ENCODE measurements around the gene MOK.
"Not testable (repeated sequence)": the region's sequence is repeated elsewhere in the genome, so short reads cannot be mapped to it uniquely, and the experiment has no call there.

Gene MOK

DNA sequence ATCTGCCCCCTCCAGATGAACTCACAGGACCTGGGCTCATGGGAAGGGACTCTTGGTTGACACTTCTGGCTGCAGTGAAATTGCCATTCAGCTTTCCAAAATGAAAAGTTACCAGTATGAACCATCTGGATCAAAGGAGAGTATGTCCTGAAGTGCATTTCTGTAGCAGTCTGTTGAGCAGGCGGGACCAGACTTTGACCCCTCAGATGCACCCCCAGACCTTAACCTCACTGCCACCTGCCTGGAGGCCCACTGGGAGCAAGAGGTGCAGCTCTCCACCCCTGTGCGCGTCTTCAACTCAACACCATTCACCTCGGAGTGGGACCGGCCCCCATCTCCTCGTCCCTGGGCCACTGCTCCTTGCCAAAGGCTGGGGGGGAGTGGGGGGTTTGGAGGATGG is 55.0 kb downstream of the MOK start:
- no peak for DNase-seq (ENCODE audit: extremely low read depth in 1 of 2, low read depth in 1 of 2)

DNA sequence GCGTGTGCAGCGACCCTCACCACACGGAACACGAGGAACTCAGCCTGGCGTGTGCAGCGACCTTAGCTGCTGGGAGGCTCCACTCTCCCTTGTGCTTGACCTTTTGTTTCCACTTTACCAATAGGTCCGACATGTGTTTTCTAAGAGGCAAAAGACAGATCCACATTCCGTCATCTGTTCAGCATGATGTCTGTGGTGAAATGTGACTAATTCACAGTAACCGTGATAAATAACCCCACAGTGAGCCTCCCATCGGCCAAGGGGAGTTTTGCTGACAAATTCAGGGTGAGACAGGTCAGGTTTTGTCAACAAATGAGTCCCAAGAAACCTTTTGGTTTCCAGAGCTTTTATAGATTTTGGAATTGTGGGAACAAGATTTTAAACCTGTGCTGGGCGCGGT is 55.9 kb downstream of the MOK start:
- no peak for DNase-seq (ENCODE audit: extremely low read depth in 1 of 2, low read depth in 1 of 2)

DNA sequence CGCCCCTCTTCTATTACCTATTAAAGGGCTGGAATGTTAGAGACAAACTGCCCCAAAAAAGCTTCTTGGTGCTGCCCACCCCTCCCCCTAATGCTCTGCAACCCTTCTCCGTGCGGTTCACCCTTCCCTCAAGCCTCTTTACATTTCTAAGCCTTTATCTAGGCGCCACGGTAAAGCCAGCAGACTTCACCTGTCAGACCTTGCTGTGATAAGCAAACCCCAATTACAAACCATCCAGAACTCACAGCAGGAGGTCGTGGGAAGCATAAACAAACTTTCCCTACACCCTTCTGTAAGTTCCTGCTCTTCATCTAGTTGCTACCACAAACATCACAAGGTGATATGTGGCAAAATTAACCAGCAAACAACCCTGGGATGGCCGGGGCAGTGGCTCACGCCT is 56.8 kb downstream of the MOK start:
- DNase-seq (ENCODE audit: extremely low read depth in 1 of 2, low read depth in 1 of 2), result no peak

DNA sequence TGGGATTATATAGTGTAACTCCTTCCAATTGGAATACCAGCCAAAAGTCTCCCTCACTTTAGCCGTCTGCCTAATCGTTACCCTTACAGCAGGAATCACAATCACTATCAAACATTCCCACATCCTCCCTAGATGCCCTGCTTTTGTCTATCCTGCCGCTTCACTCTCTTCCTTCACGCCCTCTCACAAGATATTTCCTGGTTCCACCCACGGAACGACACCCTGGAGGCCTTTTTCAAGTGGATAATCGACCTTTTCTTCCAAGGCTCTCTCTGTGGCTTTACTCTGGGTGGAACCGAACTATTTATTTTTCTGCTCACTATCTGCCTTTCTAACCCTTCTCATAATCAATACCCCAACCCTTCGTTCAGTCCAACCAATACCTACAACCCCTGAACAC is 58.9 kb downstream of the MOK start:
- no peak for DNase-seq (ENCODE audit: extremely low read depth in 1 of 2, low read depth in 1 of 2)

DNA sequence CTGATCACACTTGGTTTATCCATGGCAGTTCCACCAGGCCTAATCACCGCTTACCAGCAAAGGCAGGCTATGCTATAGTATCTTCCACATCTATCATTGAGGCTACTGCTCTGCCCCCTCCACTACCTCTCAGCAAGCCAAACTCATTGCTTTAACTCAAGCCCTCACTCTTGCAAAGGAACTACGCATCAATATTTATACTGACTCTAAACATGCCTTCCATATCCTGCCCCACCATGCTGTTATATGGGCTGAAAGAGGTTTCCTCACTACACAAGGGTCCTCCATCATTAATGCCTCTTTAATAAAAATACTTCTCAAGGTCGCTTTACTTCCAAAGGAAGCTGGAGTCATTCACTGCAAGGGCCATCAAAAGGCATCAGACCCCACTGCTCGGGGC is 61.2 kb downstream of the MOK start:
- DNase-seq (ENCODE audit: extremely low read depth in 1 of 2, low read depth in 1 of 2), result not testable (repeated sequence)

DNA sequence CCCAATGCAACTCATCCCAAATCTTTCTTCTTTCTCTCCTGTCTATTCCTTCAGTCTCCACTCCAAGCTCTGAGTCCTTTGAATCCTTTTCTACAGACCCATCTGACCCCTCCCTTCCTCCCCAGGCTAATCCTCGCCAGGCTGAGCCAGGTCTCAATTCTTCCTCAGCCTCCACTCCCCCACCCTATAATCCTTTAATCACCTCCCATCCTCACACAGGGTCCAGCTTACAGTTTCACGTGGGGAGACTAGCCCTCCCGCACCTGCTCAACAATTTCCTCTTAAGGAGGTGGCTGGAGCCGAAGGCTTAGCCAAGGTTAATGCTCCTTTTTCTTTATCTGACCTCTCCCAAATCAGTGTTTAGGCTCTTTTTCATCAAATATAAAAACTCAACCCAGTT is 63.8 kb downstream of the MOK start:
- DNase-seq (ENCODE audit: extremely low read depth in 1 of 2, low read depth in 1 of 2), result no peak

DNA sequence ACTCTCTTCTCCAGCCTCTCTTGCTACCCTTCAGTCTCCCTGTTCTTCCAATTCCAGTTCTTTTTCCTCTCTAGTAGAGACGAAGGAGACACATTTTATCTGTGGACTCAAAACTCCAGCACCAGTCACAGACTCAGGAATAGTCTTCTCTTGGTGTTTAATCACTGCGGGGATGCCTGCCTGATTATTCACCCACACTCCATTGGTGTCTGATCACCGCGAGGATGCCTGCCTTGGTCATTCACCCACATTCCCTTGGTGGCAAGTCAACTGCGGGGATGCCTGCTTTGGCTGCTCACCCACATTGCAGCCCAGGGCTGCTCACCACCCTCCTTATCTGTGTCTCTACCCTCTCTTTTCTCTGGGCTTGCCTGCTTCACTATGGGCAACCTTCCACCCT is 64.5 kb downstream of the MOK start:
- DNase-seq (ENCODE audit: extremely low read depth in 1 of 2, low read depth in 1 of 2), result not testable (repeated sequence)

DNA sequence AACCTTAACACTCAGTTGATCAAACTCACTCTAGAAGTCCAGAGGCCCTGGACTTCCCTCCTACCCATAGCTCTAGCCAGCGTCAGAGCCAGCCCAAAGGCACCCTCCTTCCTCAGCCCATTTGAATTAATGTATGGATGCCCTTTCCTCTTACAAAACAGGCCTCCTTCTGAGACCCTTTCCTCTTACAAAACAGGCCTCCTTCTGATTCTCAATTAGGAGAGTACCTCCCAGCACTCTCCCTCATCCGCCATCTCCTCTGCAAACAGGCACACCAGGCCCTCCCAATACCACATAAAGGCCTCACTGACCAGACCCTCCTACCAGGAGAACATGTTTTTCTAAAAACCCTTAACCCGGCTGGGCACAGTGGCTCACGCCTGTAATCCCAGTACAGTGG is 65.7 kb downstream of the MOK start:
- no peak for DNase-seq (ENCODE audit: extremely low read depth in 1 of 2, low read depth in 1 of 2)

DNA sequence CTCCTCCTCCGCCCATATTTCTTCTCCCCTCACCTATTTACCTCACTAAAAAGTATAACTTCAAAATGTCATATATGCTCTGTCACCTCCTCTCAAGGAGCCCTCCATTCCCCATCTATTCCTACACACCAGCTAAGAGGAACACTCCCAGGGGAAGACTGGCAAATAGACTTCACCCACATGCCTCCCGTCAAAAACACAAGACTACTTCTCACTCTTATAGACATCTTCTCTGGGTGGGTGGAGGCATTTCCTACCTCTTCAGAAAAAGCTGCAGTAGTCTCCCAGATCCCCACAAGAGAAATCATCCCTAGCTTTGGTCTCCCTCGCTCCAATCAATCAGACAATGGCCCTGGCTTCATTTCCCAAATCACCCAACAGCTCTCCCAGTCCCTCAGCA is 66.2 kb downstream of the MOK start:
- no peak for DNase-seq (ENCODE audit: extremely low read depth in 1 of 2, low read depth in 1 of 2)

DNA sequence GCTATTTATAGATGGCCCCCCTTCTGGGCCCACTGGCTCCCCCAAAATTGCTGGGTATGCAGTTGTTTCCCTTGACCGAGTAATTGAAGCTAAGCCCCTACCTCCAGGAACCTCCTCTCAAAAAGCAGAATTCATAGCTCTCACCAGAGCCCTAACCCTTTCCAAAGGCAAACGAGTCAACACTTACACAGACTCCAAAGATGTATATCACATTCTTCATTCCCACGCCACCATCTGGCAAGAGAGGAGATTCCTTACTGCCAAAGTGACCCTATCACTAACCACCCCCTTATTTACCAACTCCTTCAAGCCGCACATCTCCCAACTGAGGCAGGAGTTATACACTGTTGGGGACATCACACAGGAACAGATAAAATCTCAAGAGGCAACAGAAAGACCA is 66.8 kb downstream of the MOK start:
- no peak for DNase-seq (ENCODE audit: extremely low read depth in 1 of 2, low read depth in 1 of 2)

DNA sequence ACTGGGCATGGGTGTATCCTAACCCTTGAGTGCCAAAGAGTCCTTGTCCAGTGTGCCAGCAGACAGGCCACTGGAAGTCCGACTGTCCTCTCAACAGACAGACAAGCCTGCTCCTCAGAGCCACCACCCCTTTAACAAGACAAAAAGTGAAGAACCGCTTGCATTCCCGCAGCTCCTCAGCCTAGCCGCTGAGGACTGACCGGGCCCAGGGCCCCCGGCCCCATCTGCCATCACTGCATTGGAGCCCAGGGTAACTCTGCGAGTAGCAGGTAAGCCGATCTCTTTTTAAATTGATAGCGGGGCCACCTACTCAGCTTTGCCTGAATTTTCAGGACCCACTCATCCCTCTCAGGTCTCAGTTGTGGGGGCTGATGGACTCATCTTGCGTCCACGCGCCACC is 68.9 kb downstream of the MOK start:
- no peak for DNase-seq (ENCODE audit: extremely low read depth in 1 of 2, low read depth in 1 of 2)

DNA sequence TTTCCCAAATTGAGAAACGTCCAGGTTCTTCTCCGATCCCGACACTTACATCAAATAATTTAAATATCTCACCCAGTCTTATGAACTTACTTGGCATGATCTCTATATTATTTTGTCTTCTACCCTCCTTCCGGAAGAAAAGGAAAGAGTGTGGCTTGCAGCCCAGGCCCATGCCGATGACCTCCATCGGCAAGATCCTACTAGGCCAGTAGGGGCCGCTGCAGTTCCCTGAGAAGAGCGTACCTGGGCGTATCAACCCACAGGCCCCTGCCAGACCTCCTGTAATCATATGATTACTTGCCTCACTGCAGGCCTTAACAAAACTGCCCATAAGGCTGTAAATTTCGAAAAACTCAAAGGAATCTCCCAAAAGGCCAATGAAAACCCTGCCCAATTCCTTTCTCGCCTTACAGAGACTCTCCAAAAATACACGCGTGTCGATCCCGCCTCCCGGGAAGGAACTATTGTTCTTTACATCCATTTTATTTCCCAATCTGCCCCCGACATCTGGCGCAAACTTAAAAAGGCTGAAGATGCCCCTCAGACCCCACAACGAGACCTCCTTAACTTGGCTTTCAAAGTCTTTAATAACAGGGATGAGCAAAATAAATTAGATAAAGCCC is 69.6 kb downstream of the MOK start:
- DNase-seq (ENCODE audit: extremely low read depth in 1 of 2, low read depth in 1 of 2), result peak; percentile 38 to 71

DNA sequence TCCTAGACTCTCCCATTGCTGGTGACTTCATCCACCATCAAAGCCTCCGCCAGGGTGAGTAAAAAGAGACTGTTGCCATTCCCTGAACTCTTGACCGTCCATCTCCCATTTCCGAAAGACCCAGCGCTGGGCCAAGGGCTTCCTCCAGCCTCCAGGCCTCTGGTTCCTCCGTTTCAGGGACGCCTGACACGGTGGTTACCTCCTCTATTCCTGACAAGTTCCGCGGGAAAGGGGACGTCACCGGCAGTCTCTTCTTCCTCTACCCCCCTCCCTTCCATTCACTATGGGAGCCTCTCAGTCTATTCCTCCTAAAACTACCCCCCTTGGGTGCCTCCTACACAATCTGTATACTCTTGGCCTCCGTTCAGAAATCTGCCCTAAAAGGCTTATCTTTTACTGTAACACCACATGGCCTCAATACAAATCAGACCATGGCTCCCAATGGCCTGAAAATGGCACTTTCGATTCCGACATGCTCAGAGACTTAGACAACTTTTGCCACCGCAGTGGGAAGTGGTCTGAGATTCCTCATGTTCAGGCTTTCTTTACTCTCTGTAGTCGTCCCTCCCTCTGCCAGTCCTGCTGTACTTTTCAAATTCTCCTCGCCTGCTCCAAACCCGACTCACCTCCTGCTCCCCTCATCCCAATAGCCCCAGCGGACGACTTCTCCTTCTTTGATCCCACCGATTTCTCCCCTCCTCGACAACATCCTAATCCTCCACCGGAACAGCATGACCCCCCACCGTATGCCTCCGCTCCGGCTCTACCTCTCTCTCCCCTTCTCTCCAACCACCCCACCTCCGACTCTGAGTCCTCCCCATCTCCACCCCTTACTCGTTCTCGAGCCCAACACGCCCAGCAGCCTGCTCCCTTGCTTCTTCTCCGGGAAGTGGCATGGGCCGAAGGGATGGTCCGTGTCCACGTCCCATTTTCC is 70.4 kb downstream of the MOK start:
- no peak for DNase-seq (ENCODE audit: extremely low read depth in 1 of 2, low read depth in 1 of 2)

DNA sequence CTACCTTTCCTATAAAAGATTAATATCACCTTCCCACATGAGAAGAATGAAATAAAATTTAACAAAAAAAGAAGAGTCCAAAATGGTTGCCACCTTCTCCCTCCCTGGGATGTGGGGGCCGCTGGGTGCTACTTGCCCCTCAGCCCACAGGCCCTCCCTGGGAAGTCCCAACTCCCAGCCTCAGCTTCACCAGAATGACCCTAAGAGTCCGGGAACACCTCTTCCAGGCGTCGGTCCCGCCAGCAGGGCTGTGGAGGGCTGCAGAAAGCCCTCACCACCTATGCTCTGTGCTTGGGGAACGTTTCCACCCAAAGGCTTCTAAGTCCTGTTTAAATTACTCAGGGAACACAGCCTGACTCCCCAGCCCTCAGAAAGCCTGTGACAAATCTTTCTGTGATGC is 71.9 kb downstream of the MOK start:
- DNase-seq (ENCODE audit: extremely low read depth in 1 of 2, low read depth in 1 of 2), result no peak

DNA sequence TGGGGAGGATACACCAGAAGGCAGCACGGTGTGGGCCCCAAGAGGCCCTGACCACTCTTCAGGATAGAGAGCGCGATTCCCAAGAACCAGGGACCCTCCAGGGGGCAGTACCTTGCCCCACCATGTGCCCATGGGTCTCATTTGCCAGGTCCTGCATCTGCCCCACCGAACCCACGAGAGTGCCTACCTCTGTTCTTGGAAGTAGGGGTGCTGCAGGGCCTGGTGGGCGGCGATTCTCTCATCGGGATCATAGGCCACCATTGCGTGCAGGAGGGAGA is 72.7 kb downstream of the MOK start:
- DNase-seq (ENCODE audit: extremely low read depth in 1 of 2, low read depth in 1 of 2), result no peak

DNA sequence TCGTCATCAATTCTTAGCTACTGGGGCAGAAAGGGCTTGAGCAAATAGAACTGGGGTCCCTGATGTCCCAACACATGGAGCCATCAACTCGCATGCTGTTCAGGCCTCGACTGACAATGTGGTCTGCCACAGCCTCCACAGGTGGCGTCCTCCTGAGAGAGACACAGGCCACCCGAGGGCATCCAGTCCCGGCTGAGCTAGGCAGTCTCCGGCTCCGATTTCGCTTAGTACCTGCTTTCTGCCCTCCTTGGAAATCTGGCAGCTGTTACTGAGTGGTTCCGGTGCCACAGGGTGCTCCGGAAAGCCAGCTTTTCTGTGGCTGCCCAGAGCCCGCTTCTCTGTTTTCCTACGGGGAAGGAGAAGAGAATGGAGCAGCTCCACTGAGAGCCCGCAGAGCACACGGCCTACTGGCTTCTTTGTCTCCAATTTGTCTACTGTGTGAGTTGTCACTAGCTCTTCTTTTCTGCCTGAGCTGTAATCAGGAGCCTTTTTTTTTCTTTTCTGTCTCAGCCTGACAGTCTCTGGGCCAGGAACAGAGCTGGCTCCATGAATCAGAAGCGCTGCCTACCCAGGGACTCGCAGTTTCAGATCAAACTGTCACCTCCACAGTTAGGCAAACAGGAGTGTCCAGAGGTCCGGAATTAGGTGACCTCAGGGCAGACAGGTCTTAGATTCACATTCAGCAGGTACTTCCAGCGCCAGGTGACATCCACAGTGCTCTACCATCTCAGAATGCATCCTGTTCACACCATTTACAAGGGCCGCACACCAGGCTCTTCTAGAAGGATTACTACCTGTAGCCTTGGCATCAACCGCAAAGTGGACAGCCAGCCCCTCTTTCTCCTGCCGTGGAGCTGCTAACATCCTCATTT is 73.3 kb downstream of the MOK start:
- DNase-seq (ENCODE audit: extremely low read depth in 1 of 2, low read depth in 1 of 2), result no peak

DNA sequence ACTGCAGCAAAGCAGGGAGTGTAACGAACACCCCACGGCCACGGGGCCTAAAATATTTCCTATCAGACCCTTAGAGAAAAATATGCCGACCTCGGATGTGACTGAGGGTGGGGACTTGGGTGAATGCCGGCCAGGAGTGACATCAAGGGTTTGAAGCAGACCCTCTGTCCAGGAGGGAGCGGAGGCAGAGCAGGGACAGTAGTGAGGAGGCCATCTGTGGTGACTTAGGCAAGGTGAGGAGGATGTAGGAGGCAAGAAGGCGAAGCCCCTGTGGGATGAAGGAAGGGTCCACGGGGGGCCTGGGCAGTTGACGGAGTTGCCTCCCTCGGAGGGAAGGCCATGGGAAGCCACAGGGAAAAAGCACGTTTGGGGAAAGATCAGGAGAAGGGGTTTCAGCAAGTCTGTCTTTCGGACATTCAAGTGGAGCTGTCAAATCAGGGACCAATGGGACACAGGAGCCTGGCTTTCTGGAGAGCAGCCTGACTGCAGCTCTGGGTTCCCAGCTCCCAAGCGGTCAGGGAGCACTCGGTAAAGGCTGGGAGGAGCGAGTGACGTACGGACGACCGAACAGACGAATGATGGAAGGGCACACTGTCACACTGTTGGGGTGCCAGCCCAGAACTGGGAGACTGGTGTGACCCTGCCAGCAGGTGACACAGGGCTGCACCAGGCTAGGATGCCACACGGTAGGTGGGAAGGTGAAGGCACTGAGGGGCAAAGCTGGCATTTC is 74.3 kb downstream of the MOK start:
- DNase-seq (ENCODE audit: extremely low read depth in 1 of 2, low read depth in 1 of 2), result no peak

DNA sequence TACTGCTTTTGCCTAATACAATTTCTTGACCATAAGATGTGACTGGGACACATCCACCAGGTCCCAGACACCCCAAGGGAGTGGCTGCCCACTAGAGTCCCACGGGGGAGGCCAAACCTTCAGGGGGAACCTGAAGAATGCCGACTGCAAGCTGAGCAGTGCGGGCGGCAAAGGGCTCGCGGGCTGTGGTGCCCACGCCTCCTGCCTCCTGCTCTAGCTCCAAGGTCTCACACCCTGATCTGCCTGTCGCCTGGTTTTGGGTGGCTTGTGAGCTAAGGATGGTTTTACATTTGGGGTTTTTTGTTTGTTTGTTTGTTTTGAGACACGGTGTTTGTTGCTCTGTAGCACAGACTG is 75.2 kb downstream of the MOK start:
- DNase-seq (ENCODE audit: extremely low read depth in 1 of 2, low read depth in 1 of 2), result no peak

DNA sequence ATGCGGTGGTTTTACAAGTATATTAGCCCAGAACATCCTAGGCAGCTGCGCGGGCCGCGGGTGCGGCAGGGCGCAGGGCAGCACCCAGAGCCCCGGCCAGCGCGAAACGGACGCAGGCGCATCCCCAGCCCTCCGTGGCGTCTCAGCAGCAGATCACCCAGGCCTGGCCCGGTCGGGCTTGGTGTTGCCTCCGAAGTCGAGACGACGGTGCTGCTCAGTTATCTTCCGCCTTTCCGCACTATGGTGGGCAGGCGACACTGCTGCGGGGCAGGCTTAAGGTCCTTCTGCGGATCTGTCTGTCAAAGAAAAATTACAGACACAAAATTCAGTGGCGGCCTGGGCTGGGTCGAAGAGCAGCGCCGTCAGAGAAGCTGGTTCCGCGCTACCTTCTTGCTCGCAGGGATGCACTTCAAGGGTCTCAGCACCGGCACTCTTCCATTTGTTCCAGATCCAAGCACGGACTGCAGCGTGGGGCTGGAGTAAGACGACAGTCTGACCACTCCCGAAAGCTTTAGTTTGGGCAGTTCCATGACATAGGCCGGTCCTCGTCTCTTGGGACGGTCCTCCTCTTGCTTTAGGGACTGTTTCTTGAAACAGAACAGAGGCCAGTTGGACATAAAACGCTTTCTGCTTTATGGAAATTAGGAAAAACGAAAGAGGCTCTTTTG is 75.8 kb downstream of the MOK start:
- no peak for DNase-seq (ENCODE audit: extremely low read depth in 1 of 2, low read depth in 1 of 2)

DNA sequence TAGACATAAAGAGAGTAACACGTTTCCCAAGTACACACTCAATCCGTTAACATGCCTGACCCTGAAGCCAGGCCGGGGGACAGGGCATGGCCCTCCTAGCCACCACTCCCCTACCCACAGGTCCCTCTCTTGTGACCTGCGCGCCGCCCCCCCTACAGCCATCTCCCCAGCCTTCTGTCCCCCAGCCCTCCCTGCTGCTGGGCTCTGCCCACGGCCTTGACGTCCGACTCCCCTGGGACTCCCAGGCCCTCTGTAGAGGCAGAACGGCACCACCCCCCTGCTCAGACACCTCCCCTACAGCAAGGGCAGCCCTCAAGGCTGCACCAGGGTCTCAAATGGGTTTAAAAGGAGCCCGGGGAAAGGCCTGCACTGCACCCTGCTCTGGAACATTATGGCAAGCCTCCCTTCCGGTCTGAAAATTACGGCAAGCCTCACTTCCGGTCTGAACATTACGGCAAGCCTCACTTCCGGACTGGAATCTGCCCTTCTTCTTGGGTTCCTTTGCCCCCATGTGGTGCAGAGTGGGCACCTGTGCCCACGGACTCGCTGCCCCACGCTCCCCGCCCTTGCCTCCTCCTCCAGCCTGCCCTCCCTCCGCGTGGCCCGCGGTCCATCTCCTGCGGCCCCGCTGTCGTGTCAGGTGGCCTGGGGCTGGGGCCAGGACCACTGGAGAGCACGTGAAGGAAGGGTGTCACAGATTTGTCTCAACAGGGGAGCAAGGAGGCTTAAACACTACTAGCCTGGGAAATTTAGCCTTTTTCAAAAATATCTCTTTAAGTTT is 77.6 kb downstream of the MOK start:
- no peak for DNase-seq (ENCODE audit: extremely low read depth in 1 of 2, low read depth in 1 of 2)

Measured in stimulated activated CD8-positive, alpha-beta memory T cell treated with anti-CD3 and anti-CD28 coated beads, Interleukin-7, amount 100 ng/mL, for 48 hours (primary cell).